ENCODE data around the gene FAM98A.

The FAM98A gene

DNA sequence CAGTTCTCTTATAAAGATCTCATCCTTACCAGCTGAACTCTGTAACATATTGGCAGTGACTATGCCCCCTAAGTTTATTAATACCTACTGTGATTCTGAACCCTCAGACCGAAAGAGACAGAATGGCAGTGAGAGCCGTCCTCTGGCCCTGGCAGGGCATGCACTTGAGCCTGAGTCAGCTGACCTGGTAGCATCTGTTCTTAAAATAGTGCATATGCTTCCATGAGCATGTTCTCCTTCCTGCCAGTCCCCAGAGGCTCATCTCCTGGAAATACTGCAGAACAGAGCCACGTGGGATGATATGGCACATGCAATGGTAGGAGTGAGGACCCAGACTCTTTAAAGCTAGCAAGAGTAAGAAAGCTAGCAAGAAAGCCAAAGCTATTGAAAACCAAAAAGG lies 63.7 kb downstream of the FAM98A start:
- no peak overlapping the region for H3K4me3 ChIP-seq (replicated peaks; ENCODE audit: insufficient read depth, low read length)
- no peaks in the 10 kb centered on the region for H3K27me3 ChIP-seq (ENCODE audit: insufficient read depth, poor library complexity, severe bottlenecking)
- TF ChIP-seq GABPA (IDR thresholded peaks at IDR 0.05; ENCODE audit: low read depth) (no peak), CTCF (IDR thresholded peaks at IDR 0.05; ENCODE audit: insufficient read depth, low read length) (no peak), POLR2AphosphoS5 (IDR thresholded peaks at IDR 0.05; ENCODE audit: low read depth) (no peak), SPI1 (IDR thresholded peaks at IDR 0.05; ENCODE audit: borderline replicate concordance, low read depth) (no peak)
- TF ChIP-seq, protein P1, sequence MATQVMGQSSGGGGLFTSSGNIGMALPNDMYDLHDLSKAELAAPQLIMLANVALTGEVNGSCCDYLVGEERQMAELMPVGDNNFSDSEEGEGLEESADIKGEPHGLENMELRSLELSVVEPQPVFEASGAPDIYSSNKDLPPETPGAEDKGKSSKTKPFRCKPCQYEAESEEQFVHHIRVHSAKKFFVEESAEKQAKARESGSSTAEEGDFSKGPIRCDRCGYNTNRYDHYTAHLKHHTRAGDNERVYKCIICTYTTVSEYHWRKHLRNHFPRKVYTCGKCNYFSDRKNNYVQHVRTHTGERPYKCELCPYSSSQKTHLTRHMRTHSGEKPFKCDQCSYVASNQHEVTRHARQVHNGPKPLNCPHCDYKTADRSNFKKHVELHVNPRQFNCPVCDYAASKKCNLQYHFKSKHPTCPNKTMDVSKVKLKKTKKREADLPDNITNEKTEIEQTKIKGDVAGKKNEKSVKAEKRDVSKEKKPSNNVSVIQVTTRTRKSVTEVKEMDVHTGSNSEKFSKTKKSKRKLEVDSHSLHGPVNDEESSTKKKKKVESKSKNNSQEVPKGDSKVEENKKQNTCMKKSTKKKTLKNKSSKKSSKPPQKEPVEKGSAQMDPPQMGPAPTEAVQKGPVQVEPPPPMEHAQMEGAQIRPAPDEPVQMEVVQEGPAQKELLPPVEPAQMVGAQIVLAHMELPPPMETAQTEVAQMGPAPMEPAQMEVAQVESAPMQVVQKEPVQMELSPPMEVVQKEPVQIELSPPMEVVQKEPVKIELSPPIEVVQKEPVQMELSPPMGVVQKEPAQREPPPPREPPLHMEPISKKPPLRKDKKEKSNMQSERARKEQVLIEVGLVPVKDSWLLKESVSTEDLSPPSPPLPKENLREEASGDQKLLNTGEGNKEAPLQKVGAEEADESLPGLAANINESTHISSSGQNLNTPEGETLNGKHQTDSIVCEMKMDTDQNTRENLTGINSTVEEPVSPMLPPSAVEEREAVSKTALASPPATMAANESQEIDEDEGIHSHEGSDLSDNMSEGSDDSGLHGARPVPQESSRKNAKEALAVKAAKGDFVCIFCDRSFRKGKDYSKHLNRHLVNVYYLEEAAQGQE (IDR thresholded peaks at IDR 0.05; ENCODE audit: insufficient replicate concordance, low read depth): no peak
- H3K27ac ChIP-seq (replicated peaks): no peak overlapping the region
- no peak for DNase-seq (ENCODE audit: low read depth in 1 of 2, low spot score in 1 of 2)

Data from HL-60 (cell line).